Mucosa of descending colon (tissue), 3 donors: Measurements from ENCODE around the gene AKIRIN2. TPM values are rescaled to one million over a fixed set of nuclear protein-coding genes. Genes with fewer than 3 reads are reported as not detected.
A peak's percentile ranks its signal among the peaks of the same experiment; 100 is the strongest.

Experiments used
- ATAC-seq: fragments of 200-7000 bp; cut with Tn5 transposase; one replicate; pipeline ENCODE4 v1.9.1; 2020; ENCODE audit warnings: mild to moderate bottlenecking, moderate library complexity
- DNase-seq, 3 donors: peaks; one replicate each; pipeline ENCODE4 v3.0.0-alpha.2; 2020
- H3K36me3 ChIP-seq: fragments of 200-600 bp; one replicate; pipeline ENCODE4 v1.8.0; 2021; ENCODE audit warnings: low read depth, mild to moderate bottlenecking
- H3K4me1 ChIP-seq: fragments of 200-600 bp; one replicate; pipeline ENCODE4 v1.8.0; 2021; ENCODE audit warnings: low read depth, mild to moderate bottlenecking
- H3K4me3 ChIP-seq: fragments of 200-600 bp; one replicate; pipeline ENCODE4 v1.8.0; 2021; ENCODE audit warnings: mild to moderate bottlenecking
- H3K9me3 ChIP-seq: fragments of 200-600 bp; one replicate; pipeline ENCODE4 v1.8.0; 2021; ENCODE audit warnings: mild to moderate bottlenecking
- CTCF ChIP-seq: fragments of 200-600 bp; IDR thresholded peaks from one replicate; pipeline ENCODE4 v1.8.0; 2022; ENCODE audit warnings: antibody characterized with exemption, mild to moderate bottlenecking
- intact Hi-C, 2 donors: fragments of 100-400 bp; cut with DNase I in 1 of 2; cut with micrococcal nuclease in 1 of 2; formaldehyde crosslinking; loops; one replicate each; pipeline versions ENCODE4 v1.11.0 to v1.11.1; 2022; cut with DNase I, micrococcal nuclease
- total RNA-seq, 3 donors: library from RNA; stranded (reverse); fragmentation: NEBNext Ultra II Directional in 2 of 3; extraction: Animal tissue kit (Norgen Biotek cat#: 25700) in 2 of 3; gene quantifications; one replicate each; pipeline versions ENCODE4 v1.2.1 to v1.2.4, GENCODE V29; 2021 to 2023
- donor health status: DM: no; HTN: no; CAD: no; lungs with moderate emphysema.
- donor health status: DM: no; HTN: no; CAD: no.
- donor health status: DM: no; HTN: yes; CAD: no.

The AKIRIN2 gene
- total RNA-seq, 3 donors from 2014 or later, result 32.3 to 41.0 (median 33.2) TPM

DNA sequence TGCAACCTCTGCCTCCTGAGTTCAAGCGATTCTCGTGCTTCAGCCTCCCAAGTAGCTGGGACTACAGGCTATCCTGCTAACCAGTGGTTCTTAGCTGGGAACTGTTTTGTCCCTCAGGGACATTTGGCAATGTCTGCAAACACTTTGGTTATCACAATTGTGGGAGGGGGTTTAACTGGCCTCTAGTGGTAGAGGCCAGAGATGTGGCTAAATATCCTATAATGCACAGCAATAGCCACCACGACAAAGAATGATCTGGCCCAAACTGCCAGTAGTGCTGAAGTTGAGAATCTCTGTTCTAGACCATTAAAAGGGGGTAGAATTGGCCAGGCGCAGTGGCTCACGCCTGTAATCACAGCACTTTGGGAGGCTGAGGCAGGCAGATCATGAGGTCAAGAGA, 28.8 kb downstream of the AKIRIN2 start:
- H3K4me1 ChIP-seq, result no peaks in the 10 kb centered on the region
- no peak overlapping the region for H3K4me3 ChIP-seq
- no peaks in the 10 kb centered on the region for H3K36me3 ChIP-seq
- no peaks in the 10 kb centered on the region for H3K9me3 ChIP-seq
- TF ChIP-seq CTCF, result no peak
- ATAC-seq (no peak), DNase-seq (no peak)
- intact Hi-C loops, result no loop called here

DNA sequence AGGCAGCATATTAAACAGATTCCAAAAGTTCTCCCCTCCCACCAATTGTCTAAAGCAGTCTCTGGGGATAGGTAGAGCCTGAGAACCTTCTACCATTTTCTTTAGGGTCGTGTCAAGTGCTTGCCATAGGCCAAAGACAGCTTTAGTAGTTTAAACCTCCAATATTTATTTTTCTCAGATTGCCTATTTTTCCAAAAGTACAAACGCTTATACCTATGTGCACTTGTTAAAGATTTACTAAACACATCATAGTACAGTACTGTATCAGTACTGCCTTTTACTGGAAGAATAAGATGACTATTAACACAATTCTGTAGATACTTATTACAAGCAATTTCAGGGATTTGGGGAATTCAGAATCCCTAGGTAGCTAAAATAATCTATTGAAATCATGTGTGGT, 29.4 kb downstream of the AKIRIN2 start:
- no peak for ATAC-seq
- intact Hi-C loops, result no loop called here

DNA sequence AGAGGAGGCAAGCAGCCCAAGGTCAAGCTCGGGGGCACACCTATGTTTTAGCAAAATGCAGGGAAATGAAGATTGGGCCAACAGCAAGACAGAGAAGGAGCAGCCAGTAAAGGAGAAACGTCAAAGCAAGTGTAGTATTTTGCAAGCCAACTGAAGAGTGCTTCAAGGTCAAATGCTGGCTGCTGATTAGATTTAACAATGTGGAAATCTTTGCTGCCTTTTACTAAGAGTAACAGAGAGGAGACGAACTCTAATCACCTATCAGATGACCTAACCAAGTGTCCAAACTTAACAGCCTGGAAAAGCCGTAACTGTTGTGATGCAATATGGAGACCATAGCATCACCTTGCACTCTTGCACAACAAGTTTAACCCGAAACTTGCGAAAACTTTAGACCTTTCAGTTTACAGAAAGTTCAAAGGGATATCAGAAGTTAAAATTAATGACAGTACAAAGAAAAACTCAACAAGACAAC, 30.4 kb downstream of the AKIRIN2 start:
- Histone ChIP-seq H3K4me3 (no peak overlapping the region), H3K9me3 (no peaks in the 10 kb centered on the region), H3K4me1 (no peaks in the 10 kb centered on the region), H3K36me3 (no peaks in the 10 kb centered on the region)
- no peak for DNase-seq
- ATAC-seq, result peak; percentile 23
- intact Hi-C loops, result no loop called here
- no peak for TF ChIP-seq CTCF

More for the DNA sequence above, 29.4 kb downstream of the AKIRIN2 start:
- no peak for DNase-seq
- no peak for TF ChIP-seq CTCF
- no peaks in the 10 kb centered on the region for H3K36me3 ChIP-seq
- H3K9me3 ChIP-seq, result no peaks in the 10 kb centered on the region
- H3K4me3 ChIP-seq, result no peak overlapping the region
- no peaks in the 10 kb centered on the region for H3K4me1 ChIP-seq

DNA sequence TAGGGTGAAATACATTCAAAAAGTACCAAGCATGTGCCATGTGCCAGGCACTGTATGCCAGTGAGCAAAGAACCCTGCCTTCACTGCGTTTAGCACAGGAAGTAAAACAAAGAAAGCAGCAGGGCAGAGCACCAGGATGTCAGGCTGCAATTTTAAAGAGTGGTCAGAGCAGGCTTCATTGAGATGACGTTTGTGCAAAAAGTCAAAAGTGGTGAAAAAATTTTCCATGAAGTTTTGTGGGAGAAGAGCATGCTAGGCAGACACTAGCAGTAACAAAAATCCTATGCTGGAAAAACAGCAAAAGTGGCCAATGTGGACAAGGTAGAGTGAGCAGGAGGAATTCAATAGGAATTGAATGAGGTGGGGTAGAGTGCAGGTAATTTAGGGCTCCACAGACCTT, 31.3 kb downstream of the AKIRIN2 start:
- ATAC-seq, result no peak
- no peak overlapping the region for H3K4me3 ChIP-seq
- no peaks in the 10 kb centered on the region for H3K36me3 ChIP-seq
- no peaks in the 10 kb centered on the region for H3K4me1 ChIP-seq
- intact Hi-C loops, result no loop called here
- no peak for TF ChIP-seq CTCF
- no peak for DNase-seq
- no peaks in the 10 kb centered on the region for H3K9me3 ChIP-seq

- no peak for DNase-seq
- no peak for ATAC-seq
- no peak overlapping the region for H3K4me3 ChIP-seq
- intact Hi-C loops, result no loop called here
- H3K36me3 ChIP-seq, result no peaks in the 10 kb centered on the region
- no peaks in the 10 kb centered on the region for H3K9me3 ChIP-seq
- TF ChIP-seq CTCF, result no peak
- no peaks in the 10 kb centered on the region for H3K4me1 ChIP-seq
Measured at GRCh38 chr6:87669051-87669450, 33.0 kb downstream of the AKIRIN2 start.

DNA sequence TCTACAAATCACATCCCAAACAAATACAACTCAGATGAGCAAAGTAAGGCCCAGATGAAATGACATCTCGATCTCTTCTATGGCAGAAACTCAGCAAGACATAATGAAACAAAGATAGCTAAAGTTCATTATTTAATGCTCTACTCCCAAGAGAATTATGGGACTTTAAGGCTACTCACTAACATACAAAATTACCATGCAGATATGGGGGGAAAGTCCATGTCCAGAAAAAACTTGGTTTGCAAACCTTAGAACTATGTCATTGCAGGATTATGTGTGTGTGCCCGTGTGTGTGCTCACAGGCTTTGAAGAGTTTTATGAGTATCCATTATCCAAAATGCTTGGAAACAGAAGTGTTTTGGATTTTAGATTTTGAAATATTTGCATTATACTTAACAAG, 34.0 kb downstream of the AKIRIN2 start:
- Histone ChIP-seq H3K4me3 (no peak overlapping the region), H3K36me3 (no peaks in the 10 kb centered on the region), H3K4me1 (no peaks in the 10 kb centered on the region), H3K9me3 (no peaks in the 10 kb centered on the region)
- ATAC-seq (no peak), DNase-seq (no peak)
- intact Hi-C loops, result no loop called here
- no peak for TF ChIP-seq CTCF
